Measurements from ENCODE around the gene FLT1.

FLT1 gene

DNA sequence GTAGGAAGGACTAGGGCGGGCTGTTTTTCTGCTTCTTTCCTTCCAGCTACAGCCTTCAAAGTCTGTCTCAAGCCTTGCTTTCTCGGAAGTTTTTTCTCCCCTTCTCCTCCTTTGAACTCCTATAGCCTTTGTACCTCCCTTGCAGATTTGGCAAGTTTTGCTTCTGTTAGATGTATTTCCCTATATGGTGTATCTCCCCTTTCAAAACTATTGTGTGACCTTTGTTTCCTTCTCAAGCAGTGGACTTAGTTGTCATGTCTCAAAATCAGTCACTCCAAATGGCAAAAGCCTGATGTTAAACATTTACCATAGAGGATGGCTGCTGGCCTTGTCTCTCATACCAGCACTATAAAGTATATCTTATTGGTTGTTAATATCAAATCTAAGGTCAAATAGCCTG, 152.7 kb downstream of the FLT1 start:
- no peak for DNase-seq (ENCODE audit: low spot score)

DNA sequence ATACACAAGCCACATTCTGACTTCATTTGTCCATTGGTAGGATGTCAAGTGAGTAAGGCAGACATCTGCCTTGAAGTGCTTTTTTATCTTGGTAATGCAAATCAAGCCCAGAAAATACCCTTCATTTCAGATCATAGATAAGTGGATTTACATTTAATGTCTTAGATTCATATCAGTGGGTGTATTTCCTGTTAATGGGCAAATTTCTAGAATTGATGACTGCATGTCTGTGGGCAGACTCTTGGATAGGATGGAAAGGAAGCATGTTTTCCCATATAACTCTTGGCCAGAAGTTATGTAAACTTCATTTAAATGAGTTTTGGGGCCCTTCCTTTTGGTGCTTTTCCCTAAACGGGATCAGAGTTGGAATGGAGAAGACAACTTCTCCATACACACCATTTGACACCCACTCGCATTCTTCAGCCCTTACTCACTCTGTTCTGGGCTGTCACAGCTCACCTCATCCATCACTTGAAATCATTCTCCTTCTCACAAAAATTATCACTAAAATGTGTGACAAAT, 154.6 kb downstream of the FLT1 start:
- no peak for DNase-seq (ENCODE audit: low spot score)

GRCh38 chr13:28339419-28339818, 155.5 kb downstream of the FLT1 start:
- DNase-seq (ENCODE audit: low spot score): no peak

DNA sequence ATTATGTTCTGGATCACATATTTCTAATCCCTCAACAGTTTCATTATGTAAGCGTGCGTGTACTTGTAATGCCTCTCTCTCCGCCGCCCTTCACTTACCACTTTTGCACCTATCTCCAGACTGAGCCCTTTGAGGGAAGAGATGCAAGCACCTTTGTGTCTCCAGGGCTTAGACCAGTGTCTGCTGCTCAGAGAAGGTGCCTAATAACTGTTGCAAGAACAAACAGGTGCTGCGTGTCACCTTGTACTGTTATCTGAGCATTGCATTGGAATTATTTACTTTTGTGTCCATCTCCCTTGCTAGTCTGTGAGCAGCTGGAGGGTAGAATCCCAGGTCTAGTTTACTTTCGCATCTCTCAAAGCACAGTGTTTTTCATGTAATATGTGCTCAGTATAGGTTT, 156.2 kb downstream of the FLT1 start:
- DNase-seq (ENCODE audit: low spot score): no peak

DNA sequence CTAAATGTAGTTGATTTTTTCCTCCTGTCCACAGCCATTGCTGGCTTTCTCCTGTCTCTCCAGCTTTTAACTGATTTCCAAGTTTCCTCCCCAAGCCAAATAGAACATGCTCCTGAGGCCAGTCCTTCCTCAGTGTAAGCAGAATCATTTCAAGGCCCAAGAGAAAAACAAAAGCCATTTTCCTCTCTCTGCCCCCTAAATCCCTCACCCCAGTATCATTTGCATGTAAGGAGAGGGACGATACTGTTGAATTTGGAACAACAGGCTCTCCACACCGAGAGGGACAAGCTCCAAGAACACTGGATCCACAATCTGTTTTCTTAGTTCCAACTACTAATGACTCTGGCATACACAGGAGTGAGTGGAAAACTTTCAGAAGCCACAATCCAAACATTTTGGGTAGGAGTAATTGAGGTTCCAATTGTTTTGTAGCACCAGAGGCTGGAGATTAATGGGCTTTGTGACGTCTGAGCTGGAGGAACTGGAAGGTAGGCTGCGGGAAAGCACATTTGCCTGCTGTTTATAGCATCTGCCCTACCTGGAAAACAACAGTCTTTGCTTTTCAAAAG, 156.8 kb downstream of the FLT1 start:
- no peak for DNase-seq (ENCODE audit: low spot score)

DNA sequence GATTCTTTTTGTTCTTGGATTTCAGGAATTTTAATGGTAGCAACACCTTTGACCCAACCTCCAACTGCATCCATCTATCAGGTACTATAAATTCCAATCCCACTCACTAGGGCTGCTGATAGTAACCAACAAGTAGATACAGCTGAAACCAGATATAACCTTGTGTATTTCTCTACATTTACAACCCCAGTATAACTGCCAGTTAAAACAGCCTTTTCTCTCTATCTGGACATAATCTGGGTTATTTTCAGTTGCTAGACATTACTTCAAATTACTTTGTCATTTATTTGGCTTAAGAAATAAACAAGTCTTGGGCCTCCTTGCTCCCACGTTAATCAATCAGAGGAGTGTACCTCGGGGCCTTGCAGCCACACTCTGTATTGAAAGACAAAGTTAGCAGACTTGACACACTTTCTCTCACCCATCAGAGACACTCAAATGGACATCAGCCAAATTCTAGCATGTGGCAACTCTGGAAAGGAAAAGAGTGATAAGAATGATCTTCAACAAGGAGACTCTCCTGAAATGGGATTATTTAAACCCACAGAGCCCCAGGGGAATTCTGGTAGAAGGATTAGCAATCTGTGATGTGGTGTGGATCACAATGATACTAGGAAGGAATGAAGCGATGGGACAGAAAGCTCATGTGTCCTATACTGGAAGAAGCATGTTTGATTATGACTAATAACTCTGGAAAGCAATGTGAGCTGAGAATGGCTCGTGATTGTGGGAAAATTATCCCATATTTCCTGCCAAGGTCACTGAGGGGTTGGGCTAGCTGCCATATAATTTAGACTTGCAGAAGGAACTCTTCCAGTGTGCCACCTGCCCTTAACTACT, 157.5 kb downstream of the FLT1 start:
- DNase-seq (ENCODE audit: low spot score): no peak

DNA sequence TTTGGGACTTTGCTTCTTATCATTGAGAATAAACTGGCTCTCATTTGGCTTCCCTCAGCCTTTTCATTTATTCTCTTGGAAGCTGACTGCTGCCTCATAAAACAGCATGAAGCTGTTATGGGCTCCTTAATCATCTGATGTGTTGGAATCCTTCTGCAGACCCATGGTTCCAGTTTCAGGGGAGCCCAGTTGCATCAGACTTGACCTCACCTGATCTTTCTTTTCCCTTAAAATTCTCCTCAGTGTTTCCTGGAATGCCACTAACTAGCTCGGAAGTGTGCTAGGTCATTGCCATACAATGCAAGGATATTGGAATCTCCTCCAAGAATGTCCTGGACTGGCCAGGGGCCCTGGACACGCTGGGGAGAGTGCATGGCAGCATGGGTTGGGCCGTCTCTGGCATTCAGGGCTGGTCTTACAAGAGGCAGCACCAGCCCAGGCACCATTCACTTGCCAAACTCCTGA, 158.7 kb downstream of the FLT1 start:
- no peak for DNase-seq (ENCODE audit: low spot score)

GRCh38 chr13:28333204-28333881, 161.6 kb downstream of the FLT1 start:
- DNase-seq (ENCODE audit: low spot score): no peak

GRCh38 chr13:28329395-28330158, 165.4 kb downstream of the FLT1 start:
- no peak for DNase-seq (ENCODE audit: low spot score)

- DNase-seq (ENCODE audit: low spot score): no peak
Measured at GRCh38 chr13:28328271-28328607, 166.7 kb downstream of the FLT1 start.

DNA sequence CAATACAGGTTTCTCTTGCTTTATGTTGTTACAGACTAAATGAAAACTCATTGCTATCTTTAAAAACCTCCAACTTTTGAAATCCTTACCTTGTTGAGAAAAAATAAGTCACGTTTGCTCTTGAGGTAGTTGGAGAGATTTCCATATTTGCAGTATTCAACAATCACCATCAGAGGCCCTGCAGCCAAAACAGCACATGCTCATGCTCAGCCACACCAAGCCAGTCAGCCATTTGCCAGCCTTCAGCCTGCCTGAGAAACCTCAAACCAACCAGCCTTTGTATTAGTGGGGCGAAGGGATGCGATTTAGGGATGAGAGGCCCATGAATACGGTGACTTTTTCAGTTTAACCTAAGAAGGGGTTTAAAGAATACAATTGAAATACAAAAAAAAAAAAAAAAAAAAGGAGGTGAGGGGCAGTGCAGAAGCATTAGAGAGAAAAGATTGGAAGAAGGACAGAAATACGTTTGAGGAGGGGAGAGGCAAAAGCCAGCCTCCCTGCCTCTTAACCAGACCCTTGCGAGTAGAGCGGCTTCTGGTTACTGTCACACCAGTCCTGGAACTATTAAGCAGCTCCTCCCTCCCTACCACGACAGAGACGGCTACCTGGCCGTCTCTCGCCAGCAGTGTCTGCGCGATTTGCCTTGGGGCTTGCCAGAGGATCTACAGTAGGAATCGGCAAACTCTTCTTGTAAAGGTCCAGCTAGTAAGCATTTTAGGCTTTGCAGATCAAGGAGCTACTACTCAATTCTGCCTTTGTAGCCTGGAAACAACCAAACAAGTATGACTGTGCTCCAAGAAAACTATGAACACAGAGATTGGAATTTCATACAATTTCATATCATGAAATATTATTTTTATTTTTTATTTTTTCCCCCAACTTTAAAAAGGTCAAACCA, 167.3 kb downstream of the FLT1 start:
- no peak for DNase-seq (ENCODE audit: low spot score)

GRCh38 chr13:28326056-28326455, 168.9 kb downstream of the FLT1 start:
- no peak for DNase-seq (ENCODE audit: low spot score)

GRCh38 chr13:28325022-28325421, 169.9 kb downstream of the FLT1 start:
- no peak for DNase-seq (ENCODE audit: low spot score)

GRCh38 chr13:28324181-28324789, 170.6 kb downstream of the FLT1 start:
- peak; percentile 78 for DNase-seq (ENCODE audit: low spot score)

- DNase-seq (ENCODE audit: low spot score): no peak
Measured at GRCh38 chr13:28322256-28322905, 172.5 kb downstream of the FLT1 start.

- DNase-seq (ENCODE audit: low spot score): no peak
Measured at GRCh38 chr13:28321756-28322155, 173.2 kb downstream of the FLT1 start.

DNA sequence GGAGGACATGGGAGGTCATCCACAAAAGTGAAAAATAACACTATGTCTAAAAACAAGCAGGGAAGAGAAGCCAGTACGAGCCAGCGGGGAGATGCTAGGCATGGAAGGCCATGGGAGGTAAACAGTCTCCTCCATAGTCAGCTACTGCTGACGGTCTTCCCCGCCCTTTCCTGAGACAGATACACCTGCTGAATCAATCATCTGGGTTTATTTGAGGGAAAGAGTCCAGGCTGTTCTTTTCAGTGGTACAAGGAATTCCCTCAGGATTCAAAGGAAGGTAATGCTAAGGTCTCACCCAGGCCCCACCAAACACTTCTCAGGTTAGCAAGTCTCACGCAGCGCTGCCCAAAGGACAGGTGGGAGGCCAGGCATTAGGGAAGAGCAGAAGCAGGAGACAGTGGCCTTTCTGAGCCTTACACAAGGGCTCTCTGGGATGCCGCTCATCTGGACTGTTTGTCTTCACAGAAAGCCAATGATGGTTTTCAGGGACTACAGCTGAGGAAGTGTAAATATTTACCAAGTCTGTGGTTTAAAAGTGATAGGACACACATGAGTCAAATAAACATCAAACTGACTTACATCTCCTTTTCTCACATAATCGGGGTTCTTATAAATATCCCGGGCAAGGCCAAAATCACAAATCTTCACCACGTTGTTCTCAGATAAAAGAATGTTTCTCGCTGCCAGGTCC, 173.9 kb downstream of the FLT1 start:
- DNase-seq (ENCODE audit: low spot score): no peak

DNA sequence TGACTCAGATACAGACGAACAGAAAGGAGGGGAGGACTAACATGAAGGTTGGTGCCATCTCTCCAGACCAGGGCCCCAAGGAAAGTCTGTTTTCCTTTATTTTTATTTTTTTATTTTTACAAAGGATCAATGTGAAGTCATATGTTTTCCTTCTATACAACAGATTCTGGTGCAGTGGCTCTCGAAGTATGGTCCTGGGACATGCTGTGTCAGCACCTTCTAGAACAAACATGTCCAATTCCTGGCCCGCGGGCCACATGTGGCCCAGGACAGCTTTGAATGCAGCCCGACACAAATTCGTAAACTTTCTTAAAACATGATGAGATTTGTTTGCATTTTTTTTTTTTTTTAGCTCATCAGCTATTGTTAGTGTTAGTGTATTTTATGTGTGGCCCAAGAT, 174.7 kb downstream of the FLT1 start:
- DNase-seq (ENCODE audit: low spot score): no peak

DNA sequence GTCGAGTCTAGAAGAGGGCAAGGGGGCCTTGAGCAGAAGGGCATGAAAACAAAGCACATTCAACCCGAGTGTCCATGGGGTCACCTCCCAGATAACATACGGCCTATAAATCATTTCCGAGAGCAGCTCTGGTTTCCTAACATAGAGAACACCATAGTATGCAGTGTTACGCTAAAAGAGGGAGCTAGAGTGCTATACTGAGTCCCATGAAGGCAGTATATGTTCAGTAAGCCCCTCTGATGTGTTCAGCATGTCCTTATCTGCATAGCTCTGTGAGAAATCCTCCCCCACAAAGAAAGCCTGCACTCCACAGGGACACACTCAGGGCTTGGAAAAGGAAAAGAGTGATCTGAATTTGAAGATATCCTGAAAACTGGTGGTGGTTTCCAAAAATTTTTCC, 175.4 kb downstream of the FLT1 start:
- no peak for DNase-seq (ENCODE audit: low spot score)

DNA sequence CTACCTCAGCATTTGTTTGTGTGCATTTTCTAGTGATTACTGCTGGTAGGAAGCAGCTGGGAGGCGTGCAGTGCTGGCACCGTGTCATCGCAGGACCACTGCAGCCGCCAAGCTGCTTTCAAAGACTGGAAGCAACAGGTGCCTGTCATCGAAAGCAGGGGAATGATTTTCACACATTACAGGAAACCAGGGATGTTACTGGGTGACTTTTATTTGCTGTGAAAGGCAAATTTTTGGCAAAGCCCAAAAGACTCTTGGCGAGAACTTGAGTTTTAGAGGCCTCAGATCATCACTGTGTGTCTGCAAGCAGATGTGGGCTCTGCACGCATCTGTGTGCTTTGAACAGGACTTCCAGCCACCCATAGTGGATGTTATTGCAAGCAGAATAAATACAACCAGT, 176.4 kb downstream of the FLT1 start:
- DNase-seq (ENCODE audit: low spot score): no peak
